Endothelial cell of umbilical vein (primary cell): ENCODE measurements around the gene YPEL1.

ENCODE experiments used
- EZH2 ChIP-seq: IDR thresholded peaks from 2 replicates; pipeline ENCODE4 v1.6.1; 2012; ENCODE audit warnings: borderline replicate concordance, low read depth, mild to moderate bottlenecking, moderate library complexity, low read length, inconsistent platforms; ENCODE audit not compliant: severe bottlenecking
- FOS ChIP-seq: IDR thresholded peaks from 2 replicates; pipeline ENCODE4 v1.6.1; 2011; ENCODE audit warnings: mild to moderate bottlenecking, low read length, moderate library complexity, borderline replicate concordance; ENCODE audit not compliant: insufficient read depth
- POLR2A ChIP-seq: IDR thresholded peaks from 2 replicates; pipeline ENCODE4 v1.6.1; 2012; ENCODE audit warnings: low read depth, mild to moderate bottlenecking, control low read depth, low read length
- POLR2AphosphoS5 ChIP-seq: IDR thresholded peaks from 2 replicates; pipeline ENCODE4 v1.6.1; 2012; ENCODE audit warnings: low read depth, mild to moderate bottlenecking, control low read depth, low read length, moderate library complexity; ENCODE audit not compliant: insufficient read depth
- TF ChIP-seq, protein P1 (sequence below), 2 donors: IDR thresholded peaks; 1 replicate in 1 of 2; 2 replicates in 1 of 2; pipeline ENCODE4 v1.5.1; 2011; ENCODE audit warnings: low read length in 2 of 2, mild to moderate bottlenecking in 2 of 2, moderate library complexity in 2 of 2, control low read depth in 1 of 2, inconsistent platforms in 1 of 2, low read depth in 1 of 2; ENCODE audit not compliant: insufficient read depth in 1 of 2; ENCODE audit errors: extremely low read depth in 1 of 2
- TF ChIP-seq, protein P2 (sequence below): IDR thresholded peaks from 2 replicates; pipeline ENCODE4 v1.6.1; 2011; ENCODE audit not compliant: insufficient read depth, insufficient read length

GRCh38 chr22:21695430-21696085, 40.0 kb downstream of the YPEL1 start:
- TF ChIP-seq, protein P1, sequence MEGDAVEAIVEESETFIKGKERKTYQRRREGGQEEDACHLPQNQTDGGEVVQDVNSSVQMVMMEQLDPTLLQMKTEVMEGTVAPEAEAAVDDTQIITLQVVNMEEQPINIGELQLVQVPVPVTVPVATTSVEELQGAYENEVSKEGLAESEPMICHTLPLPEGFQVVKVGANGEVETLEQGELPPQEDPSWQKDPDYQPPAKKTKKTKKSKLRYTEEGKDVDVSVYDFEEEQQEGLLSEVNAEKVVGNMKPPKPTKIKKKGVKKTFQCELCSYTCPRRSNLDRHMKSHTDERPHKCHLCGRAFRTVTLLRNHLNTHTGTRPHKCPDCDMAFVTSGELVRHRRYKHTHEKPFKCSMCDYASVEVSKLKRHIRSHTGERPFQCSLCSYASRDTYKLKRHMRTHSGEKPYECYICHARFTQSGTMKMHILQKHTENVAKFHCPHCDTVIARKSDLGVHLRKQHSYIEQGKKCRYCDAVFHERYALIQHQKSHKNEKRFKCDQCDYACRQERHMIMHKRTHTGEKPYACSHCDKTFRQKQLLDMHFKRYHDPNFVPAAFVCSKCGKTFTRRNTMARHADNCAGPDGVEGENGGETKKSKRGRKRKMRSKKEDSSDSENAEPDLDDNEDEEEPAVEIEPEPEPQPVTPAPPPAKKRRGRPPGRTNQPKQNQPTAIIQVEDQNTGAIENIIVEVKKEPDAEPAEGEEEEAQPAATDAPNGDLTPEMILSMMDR (IDR thresholded peaks at IDR 0.05; ENCODE audit: extremely low read depth in 1 of 2, insufficient read depth in 1 of 2, low read depth in 1 of 2, low read length in 2 of 2): no peak
- TF ChIP-seq POLR2A (no peak), EZH2 (no peak), FOS (no peak), POLR2AphosphoS5 (no peak)
- TF ChIP-seq, protein P2, sequence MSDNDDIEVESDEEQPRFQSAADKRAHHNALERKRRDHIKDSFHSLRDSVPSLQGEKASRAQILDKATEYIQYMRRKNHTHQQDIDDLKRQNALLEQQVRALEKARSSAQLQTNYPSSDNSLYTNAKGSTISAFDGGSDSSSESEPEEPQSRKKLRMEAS: no peak
